C4-2B (cell line): Measurements from ENCODE around the gene TCF4.

ENCODE experiments used
- H3K27ac ChIP-seq: fragments of 450-650 bp; 2 replicates; pipeline ENCODE4 v1.5.1; 2017
- ZFX ChIP-seq: fragments of 450-650 bp; IDR thresholded peaks from 2 replicates; pipeline ENCODE4 v1.6.1; 2017
- TF ChIP-seq, protein P1 (sequence below): fragments of 450-650 bp; conservative IDR thresholded peaks from 2 replicates; pipeline ENCODE4 v1.5.1; 2017; ENCODE audit warnings: mild to moderate bottlenecking

Gene TCF4

DNA sequence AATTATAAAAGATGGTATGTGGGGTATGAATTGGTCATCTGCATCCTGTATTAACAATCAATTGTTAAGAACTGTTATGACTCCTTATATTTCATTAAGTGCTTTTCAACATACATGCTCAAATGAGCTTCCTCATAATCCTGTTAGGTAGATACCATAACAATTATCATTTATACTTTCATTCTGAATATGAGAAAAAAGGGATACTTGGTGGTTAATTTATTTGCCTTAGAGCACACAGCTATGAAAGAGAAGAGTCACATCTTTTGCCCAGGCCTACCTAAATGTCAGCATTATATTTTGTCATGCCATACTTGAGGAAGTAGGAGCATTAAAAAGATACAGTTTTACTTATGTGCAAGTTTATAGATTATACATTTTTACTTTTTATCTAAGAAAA lies 169.6 kb downstream of the TCF4 start:
- TF ChIP-seq ZFX = no peak
- TF ChIP-seq, protein P1, sequence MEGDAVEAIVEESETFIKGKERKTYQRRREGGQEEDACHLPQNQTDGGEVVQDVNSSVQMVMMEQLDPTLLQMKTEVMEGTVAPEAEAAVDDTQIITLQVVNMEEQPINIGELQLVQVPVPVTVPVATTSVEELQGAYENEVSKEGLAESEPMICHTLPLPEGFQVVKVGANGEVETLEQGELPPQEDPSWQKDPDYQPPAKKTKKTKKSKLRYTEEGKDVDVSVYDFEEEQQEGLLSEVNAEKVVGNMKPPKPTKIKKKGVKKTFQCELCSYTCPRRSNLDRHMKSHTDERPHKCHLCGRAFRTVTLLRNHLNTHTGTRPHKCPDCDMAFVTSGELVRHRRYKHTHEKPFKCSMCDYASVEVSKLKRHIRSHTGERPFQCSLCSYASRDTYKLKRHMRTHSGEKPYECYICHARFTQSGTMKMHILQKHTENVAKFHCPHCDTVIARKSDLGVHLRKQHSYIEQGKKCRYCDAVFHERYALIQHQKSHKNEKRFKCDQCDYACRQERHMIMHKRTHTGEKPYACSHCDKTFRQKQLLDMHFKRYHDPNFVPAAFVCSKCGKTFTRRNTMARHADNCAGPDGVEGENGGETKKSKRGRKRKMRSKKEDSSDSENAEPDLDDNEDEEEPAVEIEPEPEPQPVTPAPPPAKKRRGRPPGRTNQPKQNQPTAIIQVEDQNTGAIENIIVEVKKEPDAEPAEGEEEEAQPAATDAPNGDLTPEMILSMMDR = no peak
- no peak overlapping the region for H3K27ac ChIP-seq

GRCh38 chr18:55416791-55417190 lies 171.2 kb downstream of the TCF4 start:
- H3K27ac ChIP-seq = no peak overlapping the region
- TF ChIP-seq ZFX = no peak
- TF ChIP-seq, protein P1 = no peak

GRCh38 chr18:55415258-55415871 lies 172.6 kb downstream of the TCF4 start:
- TF ChIP-seq ZFX = no peak
- TF ChIP-seq, protein P1 = peak; percentile 92
- no peak overlapping the region for H3K27ac ChIP-seq

- no peak for TF ChIP-seq ZFX
- TF ChIP-seq, protein P1 = no peak
- no peak overlapping the region for H3K27ac ChIP-seq
These were observed 173.5 kb downstream of the TCF4 start for GRCh38 chr18:55414475-55414874.

DNA sequence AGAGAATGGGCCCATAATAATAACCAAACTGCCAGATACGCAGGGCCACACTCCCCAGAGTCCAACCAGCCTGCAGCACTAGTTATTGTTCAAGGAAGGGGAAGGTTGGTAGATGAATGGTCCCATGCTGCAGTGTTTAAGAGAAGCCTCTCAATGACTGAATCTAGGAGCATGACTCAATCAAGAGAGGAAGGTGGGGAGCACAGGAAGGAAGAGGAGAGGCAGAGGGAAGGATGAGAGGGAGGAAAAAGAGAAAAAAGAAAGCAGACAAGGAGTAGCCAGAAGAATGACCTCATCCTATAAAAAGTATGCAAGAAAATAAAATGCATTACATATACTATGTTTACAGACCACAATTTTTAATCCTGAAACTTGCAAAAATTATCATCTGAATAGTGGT lies 174.5 kb downstream of the TCF4 start:
- H3K27ac ChIP-seq = no peak overlapping the region
- TF ChIP-seq, protein P1 = no peak
- TF ChIP-seq ZFX = no peak

DNA sequence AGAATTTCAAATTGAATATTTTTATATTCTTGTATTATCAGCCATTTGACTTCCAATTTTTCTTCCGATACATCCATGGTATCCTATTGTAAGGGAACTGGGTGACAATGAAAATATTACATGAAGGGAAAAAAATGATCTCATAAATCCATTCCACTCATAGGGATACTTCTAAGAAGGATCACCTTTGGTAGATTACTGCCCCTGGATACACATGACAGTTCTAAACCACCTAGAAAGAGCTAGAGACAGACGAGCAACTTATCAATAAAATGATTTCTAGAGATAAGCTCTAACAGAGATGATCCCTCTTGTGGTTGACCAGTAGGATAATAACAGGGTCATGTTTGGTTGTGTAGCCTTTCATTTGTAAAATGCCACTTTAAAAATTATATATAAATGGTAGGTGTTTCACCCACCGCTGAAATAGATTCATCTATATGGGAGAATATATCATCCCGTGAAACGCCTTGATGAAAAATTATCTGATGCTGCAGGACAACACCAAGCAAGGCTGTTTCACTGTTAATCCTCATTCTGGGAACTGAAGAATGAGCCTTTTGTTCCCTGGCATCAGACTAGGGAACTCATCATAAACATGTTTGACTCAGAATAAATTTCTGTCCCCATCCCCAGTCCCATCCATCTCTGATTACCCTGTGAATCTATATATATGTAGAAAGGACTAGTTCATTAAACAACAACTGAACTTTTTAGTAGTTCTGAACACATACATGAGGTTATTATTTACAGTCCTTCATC lies 180.0 kb downstream of the TCF4 start:
- TF ChIP-seq ZFX = no peak
- TF ChIP-seq, protein P1 = no peak
- no peak overlapping the region for H3K27ac ChIP-seq

- TF ChIP-seq, protein P1 = no peak
- no peak for TF ChIP-seq ZFX
- H3K27ac ChIP-seq = no peak overlapping the region
These were observed 180.8 kb downstream of the TCF4 start for GRCh38 chr18:55407191-55407590.
